SW480 (cell line): ENCODE data around the gene BLVRB.

Source experiments
- DNase-seq: peaks from one replicate; pipeline ENCODE4 v3.0.0-alpha.2; 2016; ENCODE audit warnings: low spot score

BLVRB gene

DNA sequence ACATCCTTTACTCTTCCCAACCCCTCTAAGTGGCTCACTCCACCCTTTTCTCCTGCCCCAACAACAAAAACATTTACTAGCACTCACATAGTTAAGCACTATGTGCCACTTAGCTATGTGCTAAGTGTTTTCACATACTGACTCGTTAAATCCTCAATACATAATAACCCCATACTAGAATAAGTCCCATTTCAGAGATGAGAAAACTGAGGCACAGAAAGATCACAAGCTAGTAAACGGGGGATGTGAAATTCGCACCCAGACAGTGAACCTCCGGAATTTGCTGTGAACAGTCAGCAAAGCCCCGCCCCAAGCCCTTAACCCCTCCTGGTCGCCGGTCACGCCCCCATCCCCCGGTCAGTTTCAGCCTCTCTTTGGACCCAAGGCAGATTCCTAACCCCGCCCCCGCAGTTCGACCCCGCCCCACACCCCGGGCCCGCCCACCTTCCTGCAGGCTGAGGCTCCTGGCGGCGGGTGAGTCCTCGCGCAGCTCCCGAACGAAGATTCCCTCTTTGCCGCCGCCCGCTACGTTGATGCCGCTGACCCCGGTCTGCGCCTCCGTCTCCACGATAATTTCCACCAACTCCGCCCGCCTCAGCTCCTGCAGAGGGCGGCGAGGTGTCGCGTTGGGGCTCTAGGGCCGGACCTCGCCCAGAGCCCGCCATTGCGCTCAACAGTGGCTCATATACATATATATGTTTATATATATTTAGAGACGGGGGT is 62.1 kb downstream of the BLVRB start:
- peak; percentile 91 for DNase-seq

DNA sequence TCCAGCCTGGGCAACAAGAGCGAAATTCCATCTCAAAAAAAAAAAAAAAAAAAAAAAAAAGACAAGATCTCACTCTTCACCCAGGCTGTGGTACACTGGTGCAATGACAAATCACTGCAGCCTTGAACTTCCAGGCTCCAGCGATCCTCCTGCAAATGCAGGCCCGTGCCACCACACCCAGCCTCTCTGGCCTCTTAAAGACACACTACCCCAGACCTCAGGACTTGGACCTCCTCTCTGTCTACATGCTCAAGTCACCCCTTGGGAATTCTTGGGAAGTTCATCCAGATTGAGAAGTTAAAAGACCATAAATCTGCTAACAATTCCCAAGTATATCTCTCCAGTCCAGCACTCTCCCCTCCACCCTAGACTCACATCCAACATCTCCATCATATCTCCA is 65.0 kb downstream of the BLVRB start:
- no peak for DNase-seq

DNA sequence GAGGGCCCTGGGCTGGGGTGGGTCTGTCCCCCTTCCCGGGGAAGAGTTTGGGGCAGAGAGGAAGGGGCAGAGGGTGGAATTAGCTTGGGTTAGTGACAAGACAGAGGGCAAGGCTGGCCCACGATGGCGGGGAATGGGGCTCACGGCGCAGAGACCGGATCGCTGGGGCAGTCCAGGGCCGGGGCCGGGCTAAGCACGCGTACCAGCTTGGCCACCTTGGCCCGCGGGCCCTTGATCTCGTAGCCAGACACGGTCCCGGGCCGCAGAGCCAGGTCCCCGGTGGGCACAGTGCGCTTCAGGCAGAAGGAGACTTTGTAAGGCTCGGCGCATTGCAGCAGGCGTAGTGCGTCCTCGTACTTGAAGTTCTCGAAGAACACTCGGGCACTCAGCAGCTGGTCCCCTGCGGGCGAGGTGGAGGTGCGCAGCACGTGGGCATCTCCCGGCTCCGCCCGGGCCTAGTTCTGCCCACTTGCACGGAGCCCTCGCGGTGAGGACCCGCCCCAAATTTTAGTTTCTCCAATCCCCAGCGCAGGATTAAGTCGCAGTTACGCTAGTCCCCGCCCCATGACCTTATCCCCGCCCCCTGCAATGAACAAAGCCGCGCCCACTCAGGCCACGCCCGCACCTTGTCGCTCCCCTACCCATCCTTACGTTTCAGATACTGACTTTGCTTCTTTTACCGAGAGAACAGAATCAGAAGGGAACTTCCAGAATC is 67.0 kb downstream of the BLVRB start:
- DNase-seq, result no peak
